ENCODE measurements around the gene CPN2.
A peak's percentile ranks its signal among the peaks of the same experiment; 100 is the strongest.

CPN2 gene

GRCh38 chr3:194333212-194333980 lies 17.7 kb downstream of the CPN2 start:
- peak overlapping the region; percentile 33; the same call in 1 of the 2 replicates for H3K4me3 ChIP-seq (ENCODE audit: low read length)
- no peak for TF ChIP-seq ZNF274 (IDR thresholded peaks at IDR 0.05; ENCODE audit: low read depth, low read length)

DNA sequence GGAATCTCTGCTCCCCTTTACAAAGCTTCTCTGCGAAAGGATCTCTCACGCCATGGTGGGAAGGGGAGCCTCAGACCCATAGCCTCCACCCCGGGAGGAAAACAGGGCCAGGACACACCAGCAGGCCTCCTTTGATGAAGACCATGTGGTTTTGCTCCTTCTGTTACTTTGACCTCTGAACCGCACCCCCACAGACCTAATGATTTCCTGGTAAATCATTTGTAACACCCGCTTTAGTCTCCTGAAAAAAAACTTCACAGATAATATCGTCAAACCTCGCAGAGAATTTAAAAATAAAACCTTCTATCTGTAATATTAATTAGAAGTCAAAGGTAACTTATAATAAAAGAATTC lies 18.3 kb downstream of the CPN2 start:
- H3K4me3 ChIP-seq (ENCODE audit: low read length): no peak overlapping the region
- no peak for TF ChIP-seq ZNF274 (IDR thresholded peaks at IDR 0.05; ENCODE audit: low read depth, low read length)

GRCh38 chr3:194330579-194330978 lies 20.5 kb downstream of the CPN2 start:
- H3K4me3 ChIP-seq (ENCODE audit: low read length): no peak overlapping the region
- no peak for TF ChIP-seq ZNF274 (IDR thresholded peaks at IDR 0.05; ENCODE audit: low read depth, low read length)

DNA sequence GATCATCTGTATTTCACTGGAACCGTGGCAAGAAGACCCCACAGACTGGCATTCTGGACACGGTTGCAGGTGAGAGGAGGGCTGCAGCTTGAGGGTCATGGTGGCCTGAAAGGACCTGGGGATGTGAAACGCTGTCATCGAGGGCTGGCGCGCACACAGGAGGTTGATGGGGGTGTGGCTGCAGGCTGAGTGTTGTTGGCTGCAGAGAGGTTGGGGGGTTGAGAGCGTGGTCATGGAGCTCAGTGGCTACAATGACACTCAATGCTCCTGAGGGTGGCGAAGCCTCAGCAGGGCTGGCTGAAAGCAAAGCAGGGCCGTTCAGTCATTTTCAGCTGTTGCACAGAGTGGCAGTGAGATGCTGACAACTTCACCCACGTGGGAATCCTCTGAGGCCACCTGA lies 21.0 kb downstream of the CPN2 start:
- H3K4me3 ChIP-seq (ENCODE audit: low read length): no peak overlapping the region
- no peak for TF ChIP-seq ZNF274 (IDR thresholded peaks at IDR 0.05; ENCODE audit: low read depth, low read length)

- H3K4me3 ChIP-seq (ENCODE audit: low read length): no peak overlapping the region
- TF ChIP-seq ZNF274 (IDR thresholded peaks at IDR 0.05; ENCODE audit: low read depth, low read length): no peak
These were observed 21.6 kb downstream of the CPN2 start for GRCh38 chr3:194329583-194329965.

DNA sequence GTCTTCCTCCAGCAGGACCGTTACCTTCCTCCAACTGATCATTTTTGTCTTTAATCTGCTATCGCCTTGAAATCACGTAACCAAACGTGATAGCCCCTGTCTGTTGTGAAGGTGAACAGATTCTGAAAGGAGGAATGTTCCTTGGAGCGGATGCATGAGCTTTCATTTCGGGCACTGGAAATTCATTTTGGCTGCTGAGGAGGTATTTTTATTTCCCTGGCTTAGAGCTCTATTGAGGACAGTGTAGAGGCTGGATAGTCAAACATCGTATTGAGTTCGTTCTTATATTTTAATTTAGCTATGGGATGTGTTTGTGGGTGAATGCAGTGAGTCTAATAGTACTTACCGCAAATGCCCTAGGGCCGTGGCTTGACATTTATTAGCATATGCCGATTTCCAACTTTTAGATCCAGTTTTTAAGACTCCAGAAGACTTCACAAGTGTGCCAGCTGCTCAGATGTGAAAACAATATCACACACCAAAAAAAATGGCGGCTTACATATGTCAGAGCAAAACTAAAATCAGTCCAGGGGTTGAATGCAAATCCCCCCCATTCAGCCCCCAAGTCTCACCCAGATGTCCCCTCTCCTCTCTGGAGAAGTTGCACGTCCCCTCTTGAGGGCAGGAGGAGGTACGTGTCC lies 22.1 kb downstream of the CPN2 start:
- H3K4me3 ChIP-seq (ENCODE audit: low read length): no peak overlapping the region
- TF ChIP-seq ZNF274 (IDR thresholded peaks at IDR 0.05; ENCODE audit: low read depth, low read length): no peak

- TF ChIP-seq ZNF274 (IDR thresholded peaks at IDR 0.05; ENCODE audit: low read depth, low read length): no peak
- no peak overlapping the region for H3K4me3 ChIP-seq (ENCODE audit: low read length)
These were observed 23.0 kb downstream of the CPN2 start for GRCh38 chr3:194328053-194328657.

DNA sequence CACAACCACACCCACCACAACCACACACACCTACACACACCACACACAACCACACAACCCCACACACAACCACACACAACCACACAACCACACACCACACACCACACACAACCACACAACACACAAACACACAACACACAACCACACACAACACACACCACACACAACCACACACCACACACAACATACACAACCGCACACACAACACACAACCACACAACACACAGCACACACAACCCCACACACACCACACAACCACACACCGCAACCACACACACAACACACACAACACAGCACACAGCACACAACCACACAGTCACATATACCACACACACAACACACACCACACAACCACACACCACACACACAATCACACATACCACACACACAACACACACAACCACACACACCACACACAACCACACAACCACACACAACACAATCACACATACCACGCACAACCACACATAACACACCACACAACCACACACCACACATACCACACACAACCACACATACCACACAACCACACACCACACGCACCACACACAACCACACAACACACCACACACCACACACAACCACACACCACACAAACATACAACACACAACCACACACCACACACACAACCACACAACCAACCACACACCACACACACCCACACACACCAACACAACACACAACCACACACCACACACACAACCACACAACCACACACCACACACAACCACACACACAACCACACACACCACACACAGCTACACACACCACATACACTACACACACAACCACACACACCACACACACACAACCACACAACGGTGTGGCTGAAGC lies 23.7 kb downstream of the CPN2 start:
- no peak for TF ChIP-seq ZNF274 (IDR thresholded peaks at IDR 0.05; ENCODE audit: low read depth, low read length)
- no peak overlapping the region for H3K4me3 ChIP-seq (ENCODE audit: low read length)

DNA sequence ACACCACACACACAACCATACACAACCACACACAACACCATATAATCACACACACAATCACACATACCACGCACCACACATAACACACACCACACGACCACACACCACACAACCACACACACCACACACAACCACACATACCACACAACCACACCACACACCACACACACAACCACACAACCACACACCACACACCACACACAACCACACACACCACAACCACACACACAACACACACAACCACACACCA lies 24.2 kb downstream of the CPN2 start:
- H3K4me3 ChIP-seq (ENCODE audit: low read length): no peak overlapping the region

GRCh38 chr3:194326192-194326967 lies 24.7 kb downstream of the CPN2 start:
- no peak overlapping the region for H3K4me3 ChIP-seq (ENCODE audit: low read length)
- TF ChIP-seq ZNF274 (IDR thresholded peaks at IDR 0.05; ENCODE audit: low read depth, low read length): no peak

More for the DNA sequence above, 24.2 kb downstream of the CPN2 start:
- no peak for TF ChIP-seq ZNF274 (IDR thresholded peaks at IDR 0.05; ENCODE audit: low read depth, low read length)

- no peak for TF ChIP-seq ZNF274 (IDR thresholded peaks at IDR 0.05; ENCODE audit: low read depth, low read length)
These were observed 25.5 kb downstream of the CPN2 start for GRCh38 chr3:194325424-194326153.

DNA sequence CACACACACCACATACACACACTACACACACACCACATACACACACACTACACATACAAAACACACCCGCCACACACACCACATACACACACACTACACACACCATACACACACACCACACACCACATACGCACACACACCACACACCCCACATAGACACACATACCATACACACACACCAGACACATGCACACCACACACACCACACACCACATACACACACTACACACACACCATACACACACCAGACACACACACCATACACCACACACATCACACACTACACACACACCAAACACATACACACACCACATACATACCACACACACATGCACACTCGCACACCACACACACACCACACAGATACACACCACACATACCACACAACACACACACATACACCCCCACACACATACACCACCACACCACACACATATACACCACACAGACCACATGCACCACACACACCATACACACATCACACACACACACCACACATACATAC lies 26.3 kb downstream of the CPN2 start:
- H3K4me3 ChIP-seq (ENCODE audit: low read length): no peak overlapping the region
- no peak for TF ChIP-seq ZNF274 (IDR thresholded peaks at IDR 0.05; ENCODE audit: low read depth, low read length)

More at GRCh38 chr3:194325424-194326153, 25.5 kb downstream of the CPN2 start:
- H3K4me3 ChIP-seq (ENCODE audit: low read length): no peak overlapping the region
